Activated naive CD8-positive, alpha-beta T cell (primary cell): Measurements from ENCODE around the gene POLA1.

Experiments used
- H3K27ac Mint-ChIP-seq: one replicate; pipeline ENCODE4 v1.8.0; 2021; ENCODE audit warnings: mixed read lengths
- H3K27me3 Mint-ChIP-seq: one replicate; pipeline ENCODE4 v1.8.0; 2021; ENCODE audit warnings: mixed read lengths
- H3K36me3 Mint-ChIP-seq: one replicate; pipeline ENCODE4 v1.8.0; 2021; ENCODE audit warnings: mixed read lengths
- H3K4me1 Mint-ChIP-seq: one replicate; pipeline ENCODE4 v1.8.0; 2021; ENCODE audit warnings: low read depth, mixed read lengths
- H3K4me3 Mint-ChIP-seq: one replicate; pipeline ENCODE4 v1.8.0; 2021; ENCODE audit warnings: mild to moderate bottlenecking, mixed read lengths
- H3K9me3 Mint-ChIP-seq: one replicate; pipeline ENCODE4 v1.8.0; 2021; ENCODE audit warnings: low read depth, mixed read lengths

POLA1 gene

GRCh38 chrX:24920769-24921168 lies 227.1 kb downstream of the POLA1 start:
- H3K9me3 Mint-ChIP-seq, result no peaks in the 10 kb centered on the region
- H3K27me3 Mint-ChIP-seq, result no peaks in the 10 kb centered on the region
- no peak overlapping the region for H3K27ac Mint-ChIP-seq
- H3K4me3 Mint-ChIP-seq, result no peak overlapping the region
- H3K36me3 Mint-ChIP-seq, result peaks cover 6% of the 10 kb centered on the region
- H3K4me1 Mint-ChIP-seq, result no peaks in the 10 kb centered on the region

GRCh38 chrX:24925430-24925829 lies 231.7 kb downstream of the POLA1 start:
- Mint-ChIP-seq H3K36me3 (peaks cover 12% of the 10 kb centered on the region), H3K4me3 (no peak overlapping the region), H3K9me3 (no peaks in the 10 kb centered on the region), H3K4me1 (no peaks in the 10 kb centered on the region), H3K27me3 (no peaks in the 10 kb centered on the region), H3K27ac (no peak overlapping the region)

- no peaks in the 10 kb centered on the region for H3K27me3 Mint-ChIP-seq
- peaks cover 11% of the 10 kb centered on the region for H3K36me3 Mint-ChIP-seq
- no peaks in the 10 kb centered on the region for H3K4me1 Mint-ChIP-seq
- H3K9me3 Mint-ChIP-seq, result no peaks in the 10 kb centered on the region
- no peak overlapping the region for H3K4me3 Mint-ChIP-seq
- H3K27ac Mint-ChIP-seq, result no peak overlapping the region
Observed at GRCh38 chrX:24927372-24927771, 233.7 kb downstream of the POLA1 start.

GRCh38 chrX:24928114-24928513 lies 234.4 kb downstream of the POLA1 start:
- H3K4me3 Mint-ChIP-seq, result no peak overlapping the region
- H3K36me3 Mint-ChIP-seq, result peaks cover 11% of the 10 kb centered on the region
- H3K9me3 Mint-ChIP-seq, result no peaks in the 10 kb centered on the region
- H3K27ac Mint-ChIP-seq, result no peak overlapping the region
- H3K27me3 Mint-ChIP-seq, result no peaks in the 10 kb centered on the region
- no peaks in the 10 kb centered on the region for H3K4me1 Mint-ChIP-seq

GRCh38 chrX:24934279-24934678 lies 240.6 kb downstream of the POLA1 start:
- no peaks in the 10 kb centered on the region for H3K4me1 Mint-ChIP-seq
- no peak overlapping the region for H3K27ac Mint-ChIP-seq
- no peak overlapping the region for H3K4me3 Mint-ChIP-seq
- no peaks in the 10 kb centered on the region for H3K9me3 Mint-ChIP-seq
- H3K27me3 Mint-ChIP-seq, result no peaks in the 10 kb centered on the region
- H3K36me3 Mint-ChIP-seq, result peaks cover 10% of the 10 kb centered on the region

- Mint-ChIP-seq H3K4me1 (no peaks in the 10 kb centered on the region), H3K9me3 (no peaks in the 10 kb centered on the region), H3K27me3 (no peaks in the 10 kb centered on the region), H3K4me3 (no peak overlapping the region), H3K27ac (no peak overlapping the region), H3K36me3 (peaks cover 3% of the 10 kb centered on the region)
Observed at GRCh38 chrX:24945009-24945408, 251.3 kb downstream of the POLA1 start.

- H3K4me1 Mint-ChIP-seq, result no peaks in the 10 kb centered on the region
- H3K27ac Mint-ChIP-seq, result no peak overlapping the region
- no peak overlapping the region for H3K4me3 Mint-ChIP-seq
- H3K27me3 Mint-ChIP-seq, result no peaks in the 10 kb centered on the region
- H3K9me3 Mint-ChIP-seq, result no peaks in the 10 kb centered on the region
- peaks cover 3% of the 10 kb centered on the region for H3K36me3 Mint-ChIP-seq
Observed at GRCh38 chrX:24946369-24946768, 252.7 kb downstream of the POLA1 start.

- peaks cover 4% of the 10 kb centered on the region for H3K36me3 Mint-ChIP-seq
- H3K27me3 Mint-ChIP-seq, result no peaks in the 10 kb centered on the region
- no peak overlapping the region for H3K27ac Mint-ChIP-seq
- no peaks in the 10 kb centered on the region for H3K9me3 Mint-ChIP-seq
- H3K4me3 Mint-ChIP-seq, result no peak overlapping the region
- no peaks in the 10 kb centered on the region for H3K4me1 Mint-ChIP-seq
Observed at GRCh38 chrX:24954732-24955131, 261.0 kb downstream of the POLA1 start.

GRCh38 chrX:24955372-24955930 lies 261.7 kb downstream of the POLA1 start:
- H3K9me3 Mint-ChIP-seq, result no peaks in the 10 kb centered on the region
- H3K27ac Mint-ChIP-seq, result no peak overlapping the region
- no peak overlapping the region for H3K4me3 Mint-ChIP-seq
- no peaks in the 10 kb centered on the region for H3K4me1 Mint-ChIP-seq
- H3K36me3 Mint-ChIP-seq, result peaks cover 4% of the 10 kb centered on the region
- no peaks in the 10 kb centered on the region for H3K27me3 Mint-ChIP-seq

GRCh38 chrX:24956828-24957227 lies 263.1 kb downstream of the POLA1 start:
- no peaks in the 10 kb centered on the region for H3K4me1 Mint-ChIP-seq
- peaks cover 4% of the 10 kb centered on the region for H3K36me3 Mint-ChIP-seq
- H3K27ac Mint-ChIP-seq, result no peak overlapping the region
- no peak overlapping the region for H3K4me3 Mint-ChIP-seq
- H3K27me3 Mint-ChIP-seq, result no peaks in the 10 kb centered on the region
- no peaks in the 10 kb centered on the region for H3K9me3 Mint-ChIP-seq

- Mint-ChIP-seq H3K27ac (no peak overlapping the region), H3K4me3 (no peak overlapping the region), H3K27me3 (no peaks in the 10 kb centered on the region), H3K36me3 (peaks cover 4% of the 10 kb centered on the region), H3K9me3 (no peaks in the 10 kb centered on the region), H3K4me1 (no peaks in the 10 kb centered on the region)
Observed at GRCh38 chrX:24961809-24962208, 268.1 kb downstream of the POLA1 start.

GRCh38 chrX:24963823-24964222 lies 270.1 kb downstream of the POLA1 start:
- no peak overlapping the region for H3K27ac Mint-ChIP-seq
- H3K9me3 Mint-ChIP-seq, result no peaks in the 10 kb centered on the region
- H3K36me3 Mint-ChIP-seq, result peaks cover 3% of the 10 kb centered on the region
- H3K4me3 Mint-ChIP-seq, result no peak overlapping the region
- no peaks in the 10 kb centered on the region for H3K4me1 Mint-ChIP-seq
- H3K27me3 Mint-ChIP-seq, result no peaks in the 10 kb centered on the region

- Mint-ChIP-seq H3K4me3 (no peak overlapping the region), H3K9me3 (no peaks in the 10 kb centered on the region), H3K36me3 (peaks cover 5% of the 10 kb centered on the region), H3K27ac (no peak overlapping the region), H3K27me3 (no peaks in the 10 kb centered on the region), H3K4me1 (no peaks in the 10 kb centered on the region)
Observed at GRCh38 chrX:24965372-24965771, 271.7 kb downstream of the POLA1 start.

- Mint-ChIP-seq H3K36me3 (peaks cover 5% of the 10 kb centered on the region), H3K27me3 (no peaks in the 10 kb centered on the region), H3K4me3 (no peak overlapping the region), H3K27ac (no peak overlapping the region), H3K4me1 (no peaks in the 10 kb centered on the region), H3K9me3 (no peaks in the 10 kb centered on the region)
Observed at GRCh38 chrX:24969812-24970211, 276.1 kb downstream of the POLA1 start.

- H3K27me3 Mint-ChIP-seq, result no peaks in the 10 kb centered on the region
- H3K27ac Mint-ChIP-seq, result no peak overlapping the region
- H3K4me3 Mint-ChIP-seq, result no peak overlapping the region
- H3K9me3 Mint-ChIP-seq, result no peaks in the 10 kb centered on the region
- H3K4me1 Mint-ChIP-seq, result no peaks in the 10 kb centered on the region
- H3K36me3 Mint-ChIP-seq, result peaks cover 2% of the 10 kb centered on the region
Observed at GRCh38 chrX:24979081-24979480, 285.4 kb downstream of the POLA1 start.

GRCh38 chrX:24981030-24981429 lies 287.3 kb downstream of the POLA1 start:
- no peak overlapping the region for H3K4me3 Mint-ChIP-seq
- no peak overlapping the region for H3K27ac Mint-ChIP-seq
- no peaks in the 10 kb centered on the region for H3K27me3 Mint-ChIP-seq
- no peaks in the 10 kb centered on the region for H3K4me1 Mint-ChIP-seq
- peaks cover 2% of the 10 kb centered on the region for H3K36me3 Mint-ChIP-seq
- H3K9me3 Mint-ChIP-seq, result no peaks in the 10 kb centered on the region
